ENCODE results near the gene MPZL2. TPM values are rescaled to one million over a fixed set of nuclear protein-coding genes. Genes with fewer than 3 reads are reported as not detected.

MPZL2 gene
- total and polyA plus RNA-seq, 9 donors, result 0.40 to 6.9 (median 0.88) TPM

DNA sequence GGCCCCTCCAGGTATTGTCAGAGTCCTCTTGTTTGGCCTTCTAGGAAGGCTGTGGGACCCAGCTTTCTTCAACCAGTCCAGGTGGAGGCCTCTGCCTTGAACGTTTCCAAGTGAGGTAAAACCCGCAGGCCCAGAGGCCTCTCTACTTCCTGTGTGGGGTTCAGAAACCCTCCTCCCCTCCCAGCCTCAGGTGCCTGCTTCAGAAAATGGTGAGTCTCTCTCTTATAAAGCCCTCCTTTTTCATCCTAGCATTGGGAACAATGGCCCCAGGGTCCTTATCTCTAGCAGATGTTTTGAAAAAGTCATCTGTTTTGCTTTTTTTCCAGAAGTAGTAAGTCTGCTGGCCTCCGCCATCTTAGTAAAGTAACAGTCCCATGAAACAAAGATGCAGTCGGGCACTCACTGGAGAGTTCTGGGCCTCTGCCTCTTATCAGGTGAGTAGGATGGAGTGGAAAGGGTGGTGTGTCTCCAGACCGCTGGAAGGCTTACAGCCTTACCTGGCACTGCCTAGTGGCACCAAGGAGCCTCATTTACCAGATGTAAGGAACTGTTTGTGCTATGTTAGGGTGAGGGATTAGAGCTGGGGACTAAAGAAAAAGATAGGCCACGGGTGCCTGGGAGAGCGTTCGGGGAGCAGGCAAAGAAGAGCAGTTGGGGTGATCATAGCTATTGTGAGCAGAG, 40.6 kb upstream of the MPZL2 start, which contains the start of gene CD3E:
Gene CD3E (plus strand): TSS at position 163 of the 681 bp plus-strand sequence. CDS start 223 bp downstream, at position 386.
- Histone ChIP-seq H3K4me3 (ENCODE audit: low read length) (no peak within 1 kb of the TSS), H3K27me3 (ENCODE audit: control insufficient read depth, insufficient read depth, low read length) (peaks cover 12% of the 10 kb centered on the region), H3K36me3 (ENCODE audit: control insufficient read depth, insufficient read depth, low read length) (no peaks in the 10 kb centered on the region), H3K4me1 (ENCODE audit: control insufficient read depth, insufficient read depth, low read length) (no peaks in the 10 kb centered on the region), H3K9me3 (replicated peaks; ENCODE audit: control insufficient read depth, low read depth, low read length) (no peaks in the 10 kb centered on the region), H3K27ac (ENCODE audit: low read length) (no peak within 1 kb of the TSS)
- DNase-seq, result no peak
- WGBS (ENCODE audit: insufficient coverage), result 78% methylated on average over 8 of the region's 8 CpGs

DNA sequence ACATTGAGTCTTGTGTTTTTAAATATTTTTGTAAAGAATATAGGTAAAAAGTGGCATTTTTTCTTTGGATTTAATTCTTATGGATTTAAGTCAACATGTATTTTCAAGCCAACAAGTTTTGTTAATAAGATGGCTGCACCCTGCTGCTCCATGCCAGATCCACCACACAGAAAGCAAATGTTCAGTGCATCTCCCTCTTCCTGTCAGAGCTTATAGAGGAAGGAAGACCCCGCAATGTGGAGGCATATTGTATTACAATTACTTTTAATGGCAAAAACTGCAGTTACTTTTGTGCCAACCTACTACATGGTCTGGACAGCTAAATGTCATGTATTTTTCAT, 40.1 kb upstream of the MPZL2 start:
- peaks cover 12% of the 10 kb centered on the region for H3K27me3 ChIP-seq (ENCODE audit: control insufficient read depth, insufficient read depth, low read length)
- H3K9me3 ChIP-seq (replicated peaks; ENCODE audit: control insufficient read depth, low read depth, low read length), result no peaks in the 10 kb centered on the region
- H3K36me3 ChIP-seq (ENCODE audit: control insufficient read depth, insufficient read depth, low read length), result no peaks in the 10 kb centered on the region
- H3K27ac ChIP-seq (ENCODE audit: low read length), result no peak overlapping the region
- no CpG with 5 or more reads among the region's 1 CpG for WGBS (ENCODE audit: insufficient coverage)
- no peak overlapping the region for H3K4me3 ChIP-seq (ENCODE audit: low read length)
- no peaks in the 10 kb centered on the region for H3K4me1 ChIP-seq (ENCODE audit: control insufficient read depth, insufficient read depth, low read length)
- DNase-seq, result no peak

DNA sequence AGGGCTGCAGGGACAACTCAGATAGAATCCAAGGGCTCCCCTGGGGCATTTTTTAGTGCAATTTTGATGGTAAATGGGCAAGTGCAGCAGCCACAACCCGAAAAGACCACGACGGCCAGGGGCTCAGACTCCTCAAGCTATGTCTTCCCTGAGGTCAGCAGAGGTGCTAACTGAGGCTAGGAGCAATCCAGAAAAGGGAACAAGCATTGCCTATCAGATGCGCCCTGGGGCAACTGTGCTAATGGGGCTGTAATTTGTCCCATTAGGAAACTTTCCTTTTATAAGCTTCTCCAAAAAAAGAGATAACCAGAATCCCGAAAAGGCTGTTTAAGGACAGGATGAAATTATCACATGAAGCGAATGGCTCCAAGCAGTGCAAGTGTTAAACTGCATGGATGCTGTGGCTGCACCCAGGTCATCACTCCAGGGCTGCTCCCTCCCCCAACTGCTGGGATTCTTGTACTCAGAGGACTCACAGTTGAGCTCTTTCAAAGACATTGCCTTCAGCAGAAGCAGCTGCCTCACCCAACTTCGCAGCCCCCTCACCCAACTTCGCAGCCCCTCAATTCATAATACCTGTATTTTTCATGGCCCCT, 37.6 kb upstream of the MPZL2 start:
- H3K36me3 ChIP-seq (ENCODE audit: control insufficient read depth, insufficient read depth, low read length), result no peaks in the 10 kb centered on the region
- H3K4me3 ChIP-seq (ENCODE audit: low read length), result no peak overlapping the region
- DNase-seq, result no peak
- H3K27me3 ChIP-seq (ENCODE audit: control insufficient read depth, insufficient read depth, low read length), result peaks cover 12% of the 10 kb centered on the region
- H3K4me1 ChIP-seq (ENCODE audit: control insufficient read depth, insufficient read depth, low read length), result no peaks in the 10 kb centered on the region
- 69% methylated on average over 7 of the region's 8 CpGs for WGBS (ENCODE audit: insufficient coverage)
- no peaks in the 10 kb centered on the region for H3K9me3 ChIP-seq (replicated peaks; ENCODE audit: control insufficient read depth, low read depth, low read length)
- no peak overlapping the region for H3K27ac ChIP-seq (ENCODE audit: low read length)

DNA sequence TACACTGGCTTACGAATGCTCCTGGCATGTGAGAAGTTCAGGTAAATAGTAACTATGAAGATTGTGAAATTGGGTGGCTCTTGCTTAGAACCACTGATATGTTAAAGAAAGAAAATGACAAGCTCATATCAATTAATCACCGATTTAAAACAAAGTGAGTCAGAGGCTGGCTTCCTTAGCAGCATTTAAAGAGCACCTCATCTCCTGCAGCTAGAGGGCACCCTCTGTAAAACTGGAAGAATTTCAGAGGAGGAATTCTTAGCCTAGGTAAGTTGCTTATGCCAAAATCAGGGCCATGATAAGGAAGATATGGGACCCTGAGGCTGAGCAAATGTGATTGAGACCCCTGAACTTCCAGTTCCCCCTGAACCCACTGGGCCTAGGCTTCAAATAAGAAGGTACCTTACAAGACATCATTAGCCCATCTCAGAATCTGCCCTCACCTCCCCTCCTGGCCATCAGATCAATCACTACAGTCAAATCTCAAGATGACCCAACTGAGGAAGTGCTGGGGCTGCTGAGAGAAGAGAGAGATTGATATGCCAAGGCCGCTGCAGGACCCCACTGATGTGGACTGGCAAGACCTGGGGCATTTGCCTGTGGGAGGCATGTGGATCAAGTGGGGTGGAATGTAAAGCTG, 31.8 kb upstream of the MPZL2 start:
- Histone ChIP-seq H3K27me3 (ENCODE audit: control insufficient read depth, insufficient read depth, low read length) (peaks cover 5% of the 10 kb centered on the region), H3K4me3 (ENCODE audit: low read length) (no peak overlapping the region), H3K27ac (ENCODE audit: low read length) (no peak overlapping the region), H3K9me3 (replicated peaks; ENCODE audit: control insufficient read depth, low read depth, low read length) (no peaks in the 10 kb centered on the region), H3K36me3 (ENCODE audit: control insufficient read depth, insufficient read depth, low read length) (no peaks in the 10 kb centered on the region), H3K4me1 (ENCODE audit: control insufficient read depth, insufficient read depth, low read length) (no peaks in the 10 kb centered on the region)
- 83% methylated on average over 1 of the region's 3 CpGs for WGBS (ENCODE audit: insufficient coverage)
- DNase-seq, result no peak

DNA sequence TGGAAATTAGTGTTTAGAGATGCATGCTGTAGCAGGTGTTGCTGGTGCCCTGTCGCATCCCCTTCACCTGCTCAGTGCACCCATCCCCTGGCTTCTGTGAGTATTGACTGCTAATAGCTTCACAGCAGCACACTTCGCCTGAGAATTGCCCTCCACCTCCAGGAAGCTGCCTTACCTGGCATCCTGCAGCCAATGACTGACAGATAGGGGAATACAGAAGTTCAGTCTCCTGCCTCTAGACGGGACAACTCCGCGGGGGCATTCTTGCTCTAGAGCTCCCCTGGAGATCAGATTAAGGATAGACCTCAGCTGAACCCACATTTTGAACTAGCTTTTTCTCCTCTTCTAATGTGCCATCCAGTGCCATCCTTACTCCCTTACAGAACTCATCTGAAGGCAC, 31.1 kb upstream of the MPZL2 start:
- WGBS (ENCODE audit: insufficient coverage), result 61% methylated on average over 4 of the region's 5 CpGs
- no peak for DNase-seq

DNA sequence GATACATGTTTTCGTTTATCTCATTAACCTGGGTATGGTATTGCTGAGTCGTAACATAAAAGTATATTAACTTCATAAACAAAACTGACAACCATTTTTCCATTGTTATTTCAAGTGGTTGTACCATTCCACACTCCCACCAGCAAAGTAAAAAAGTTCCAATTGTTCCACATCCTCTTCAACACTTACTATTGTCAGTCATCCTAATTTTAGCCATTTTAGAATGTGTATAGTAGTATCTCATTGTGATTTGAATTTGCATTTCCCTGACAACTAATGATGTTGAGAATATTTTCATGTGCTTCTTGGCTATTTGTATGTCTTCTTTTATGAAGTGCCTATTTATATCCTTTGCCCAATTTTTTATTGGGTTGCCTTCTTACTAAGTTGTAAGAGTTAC, 30.0 kb upstream of the MPZL2 start:
- Histone ChIP-seq H3K4me1 (ENCODE audit: control insufficient read depth, insufficient read depth, low read length) (no peaks in the 10 kb centered on the region), H3K27ac (ENCODE audit: low read length) (no peak overlapping the region), H3K36me3 (ENCODE audit: control insufficient read depth, insufficient read depth, low read length) (no peaks in the 10 kb centered on the region), H3K9me3 (replicated peaks; ENCODE audit: control insufficient read depth, low read depth, low read length) (no peaks in the 10 kb centered on the region), H3K27me3 (ENCODE audit: control insufficient read depth, insufficient read depth, low read length) (peaks cover 5% of the 10 kb centered on the region), H3K4me3 (ENCODE audit: low read length) (no peak overlapping the region)
- DNase-seq, result no peak
- WGBS (ENCODE audit: insufficient coverage), result no CpG with 5 or more reads among the region's 2 CpGs

More for the DNA sequence above, 31.1 kb upstream of the MPZL2 start:
- no peak overlapping the region for H3K4me3 ChIP-seq (ENCODE audit: low read length)
- peaks cover 5% of the 10 kb centered on the region for H3K27me3 ChIP-seq (ENCODE audit: control insufficient read depth, insufficient read depth, low read length)
- H3K4me1 ChIP-seq (ENCODE audit: control insufficient read depth, insufficient read depth, low read length), result no peaks in the 10 kb centered on the region
- no peaks in the 10 kb centered on the region for H3K36me3 ChIP-seq (ENCODE audit: control insufficient read depth, insufficient read depth, low read length)
- H3K9me3 ChIP-seq (replicated peaks; ENCODE audit: control insufficient read depth, low read depth, low read length), result no peaks in the 10 kb centered on the region
- H3K27ac ChIP-seq (ENCODE audit: low read length), result no peak overlapping the region

DNA sequence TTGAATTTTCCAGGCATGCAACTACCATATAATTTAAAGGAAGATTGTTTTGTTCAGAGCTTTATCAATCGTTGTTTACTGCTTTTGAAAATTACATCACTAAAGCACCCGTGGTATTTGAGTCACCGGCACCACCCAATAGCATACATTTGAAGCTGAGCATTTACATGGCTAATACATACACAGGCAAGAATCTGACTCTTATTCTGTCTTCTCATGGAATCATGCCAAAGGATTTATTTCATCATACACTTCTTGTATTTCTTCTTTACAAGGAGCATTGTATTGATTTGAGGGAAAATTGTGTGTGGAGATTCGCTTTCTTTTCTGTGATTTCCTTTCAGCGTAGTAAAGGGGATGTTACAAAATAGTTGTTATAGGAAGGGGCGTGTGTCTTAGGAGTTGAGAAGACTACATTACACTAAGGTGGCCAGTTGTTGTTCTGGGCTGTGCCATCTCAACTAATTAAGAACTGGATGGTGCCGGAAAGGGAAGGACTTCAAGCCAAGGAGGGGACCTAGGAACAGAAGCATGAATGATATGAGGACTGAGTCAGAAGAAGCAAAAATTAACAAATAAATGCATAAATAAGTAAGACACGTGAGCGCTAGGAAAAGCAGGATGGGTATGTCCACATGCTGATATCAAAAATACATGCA, 27.5 kb upstream of the MPZL2 start:
- Histone ChIP-seq H3K27ac (ENCODE audit: low read length) (no peak overlapping the region), H3K36me3 (ENCODE audit: control insufficient read depth, insufficient read depth, low read length) (no peaks in the 10 kb centered on the region)
- 80% methylated on average over 2 of the region's 9 CpGs for WGBS (ENCODE audit: insufficient coverage)

DNA sequence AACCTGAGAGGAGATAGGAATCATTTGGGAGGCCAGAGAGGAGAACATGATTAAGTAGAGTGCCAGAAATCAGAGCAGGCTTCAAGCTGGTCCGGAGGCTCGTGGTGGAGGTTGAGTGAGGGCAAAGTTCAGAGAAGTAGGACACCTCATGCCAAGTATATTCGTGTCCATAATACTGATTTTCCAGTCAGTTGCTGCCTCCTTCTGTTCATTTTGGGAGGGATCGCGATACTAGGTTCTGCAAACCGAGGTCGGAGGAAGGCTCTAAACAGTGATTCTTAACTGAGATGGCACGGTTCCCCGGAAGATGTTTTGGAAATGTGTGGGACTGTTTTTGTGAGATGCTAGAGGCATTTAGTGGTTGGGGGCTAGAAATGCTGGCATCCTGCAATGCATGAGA, 26.8 kb upstream of the MPZL2 start:
- 37% methylated on average over 8 of the region's 9 CpGs for WGBS (ENCODE audit: insufficient coverage)
- no peak overlapping the region for H3K4me3 ChIP-seq (ENCODE audit: low read length)

More for the DNA sequence above, 27.5 kb upstream of the MPZL2 start:
- Histone ChIP-seq H3K4me1 (ENCODE audit: control insufficient read depth, insufficient read depth, low read length) (no peaks in the 10 kb centered on the region), H3K27me3 (ENCODE audit: control insufficient read depth, insufficient read depth, low read length) (peaks cover 5% of the 10 kb centered on the region), H3K9me3 (replicated peaks; ENCODE audit: control insufficient read depth, low read depth, low read length) (no peaks in the 10 kb centered on the region), H3K4me3 (ENCODE audit: low read length) (no peak overlapping the region)
- peak; percentile 14 for DNase-seq

DNA sequence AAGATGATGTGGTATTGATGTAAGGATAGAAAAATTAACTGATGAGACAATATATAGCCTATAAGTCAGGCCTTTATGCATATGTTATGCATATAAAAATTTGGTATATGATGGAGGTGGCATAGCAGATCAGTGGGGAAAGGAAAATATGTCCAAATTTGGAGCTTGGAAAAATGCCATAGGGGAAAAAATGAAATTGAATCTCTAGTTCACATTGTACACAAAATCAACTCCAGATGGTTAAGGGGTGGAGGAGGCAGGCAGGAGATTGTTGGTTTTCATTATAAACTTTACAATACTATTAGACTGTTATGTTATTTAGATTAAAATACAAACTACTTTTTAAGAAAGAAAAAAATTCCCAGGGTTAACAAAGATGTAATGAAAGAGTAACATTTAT, 25.3 kb upstream of the MPZL2 start:
- no peaks in the 10 kb centered on the region for H3K4me1 ChIP-seq (ENCODE audit: control insufficient read depth, insufficient read depth, low read length)
- H3K27me3 ChIP-seq (ENCODE audit: control insufficient read depth, insufficient read depth, low read length), result peaks cover 5% of the 10 kb centered on the region
- no peak overlapping the region for H3K27ac ChIP-seq (ENCODE audit: low read length)
- no peaks in the 10 kb centered on the region for H3K36me3 ChIP-seq (ENCODE audit: control insufficient read depth, insufficient read depth, low read length)
- no peak overlapping the region for H3K4me3 ChIP-seq (ENCODE audit: low read length)
- no peaks in the 10 kb centered on the region for H3K9me3 ChIP-seq (replicated peaks; ENCODE audit: control insufficient read depth, low read depth, low read length)
- DNase-seq, result peak; percentile 43

More for the DNA sequence above, 26.8 kb upstream of the MPZL2 start:
- no peaks in the 10 kb centered on the region for H3K36me3 ChIP-seq (ENCODE audit: control insufficient read depth, insufficient read depth, low read length)
- peak; percentile 28 for DNase-seq
- no peak overlapping the region for H3K27ac ChIP-seq (ENCODE audit: low read length)
- H3K4me1 ChIP-seq (ENCODE audit: control insufficient read depth, insufficient read depth, low read length), result no peaks in the 10 kb centered on the region
- peaks cover 5% of the 10 kb centered on the region for H3K27me3 ChIP-seq (ENCODE audit: control insufficient read depth, insufficient read depth, low read length)
- no peaks in the 10 kb centered on the region for H3K9me3 ChIP-seq (replicated peaks; ENCODE audit: control insufficient read depth, low read depth, low read length)

DNA sequence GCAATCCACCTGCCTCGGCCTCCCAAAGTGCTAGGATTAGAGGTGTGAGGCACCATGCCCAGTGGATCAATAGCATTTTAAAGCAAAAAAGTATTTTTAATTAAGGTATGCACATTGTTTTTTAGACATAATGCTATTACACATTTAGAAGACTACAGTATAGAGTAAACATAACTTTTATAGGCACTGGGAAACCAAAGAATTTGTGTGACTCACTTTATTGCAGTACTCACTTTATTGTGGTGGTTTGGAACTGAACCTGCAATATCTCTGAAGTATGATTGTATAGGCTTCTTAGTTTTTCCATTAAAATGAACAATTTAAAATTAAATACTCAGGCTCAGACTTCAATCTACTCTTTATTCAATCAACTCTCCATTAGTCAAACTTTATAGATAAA, 22.9 kb upstream of the MPZL2 start:
- Histone ChIP-seq H3K4me3 (ENCODE audit: low read length) (no peak overlapping the region), H3K27me3 (ENCODE audit: control insufficient read depth, insufficient read depth, low read length) (peaks cover 8% of the 10 kb centered on the region), H3K4me1 (ENCODE audit: control insufficient read depth, insufficient read depth, low read length) (no peaks in the 10 kb centered on the region), H3K9me3 (replicated peaks; ENCODE audit: control insufficient read depth, low read depth, low read length) (no peaks in the 10 kb centered on the region), H3K27ac (ENCODE audit: low read length) (no peak overlapping the region), H3K36me3 (ENCODE audit: control insufficient read depth, insufficient read depth, low read length) (no peaks in the 10 kb centered on the region)
- WGBS (ENCODE audit: insufficient coverage), result no CpG with 5 or more reads among the region's 1 CpG
- no peak for DNase-seq
